GM23248 (cell line): ENCODE data around the gene SEC24D.

Experiments
- EZH2 ChIP-seq: fragments of 200-600 bp; sonication (generic); IDR thresholded peaks from 2 replicates; pipeline ENCODE4 v1.6.1; 2018; ENCODE audit warnings: antibody characterized with exemption, mild to moderate bottlenecking; ENCODE audit not compliant: insufficient read depth, poor library complexity, severe bottlenecking
- EZH2phosphoT487 ChIP-seq: fragments of 200-600 bp; sonication (generic); IDR thresholded peaks from 2 replicates; pipeline ENCODE4 v1.6.1; 2018; ENCODE audit warnings: antibody characterized with exemption, moderate library complexity, mild to moderate bottlenecking, low read depth; ENCODE audit not compliant: insufficient read depth

DNA sequence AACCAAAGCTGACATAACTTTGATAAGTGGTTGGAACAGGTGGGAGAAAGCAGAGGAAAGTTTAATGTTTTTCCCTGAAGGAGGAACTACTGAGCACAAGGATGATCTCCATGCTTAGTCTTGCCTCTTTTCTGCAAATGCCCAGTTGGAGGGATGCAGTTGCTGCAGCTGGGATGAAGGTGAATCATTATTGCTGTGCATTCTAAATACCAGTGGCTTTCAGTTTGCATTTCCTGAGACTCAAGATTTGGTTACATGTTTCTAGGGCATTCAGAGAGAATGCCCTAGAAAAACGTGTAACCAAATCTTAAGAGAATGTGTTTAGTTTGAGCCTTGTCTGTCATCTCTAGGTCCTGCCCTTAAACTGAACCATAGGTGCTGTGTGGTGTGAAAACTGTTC, 108.6 kb downstream of the SEC24D start:
- no peak for TF ChIP-seq EZH2
- TF ChIP-seq EZH2phosphoT487 = no peak
